ENCODE measurements around the gene IQSEC1.

DNA sequence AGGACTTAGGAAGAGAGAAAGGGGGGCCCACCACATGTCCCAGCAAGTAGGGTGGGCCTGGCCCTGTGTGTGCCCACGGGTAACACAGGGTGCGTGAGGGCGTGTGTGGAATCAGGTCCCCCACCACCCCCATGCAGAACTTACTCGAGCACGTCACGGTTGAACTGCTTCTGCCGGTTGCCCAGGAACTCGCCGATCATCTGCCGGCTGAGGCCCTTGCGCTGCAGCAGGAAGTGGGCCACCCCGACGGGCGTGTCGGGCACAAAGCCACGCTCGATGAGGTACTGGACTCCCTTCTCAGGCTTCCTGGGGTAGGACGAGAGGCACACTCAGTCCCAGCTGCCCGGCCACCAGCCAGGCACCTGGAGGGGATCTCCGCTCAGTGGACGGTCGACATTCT is 148.8 kb downstream of the IQSEC1 start:
- TF ChIP-seq, protein P1, sequence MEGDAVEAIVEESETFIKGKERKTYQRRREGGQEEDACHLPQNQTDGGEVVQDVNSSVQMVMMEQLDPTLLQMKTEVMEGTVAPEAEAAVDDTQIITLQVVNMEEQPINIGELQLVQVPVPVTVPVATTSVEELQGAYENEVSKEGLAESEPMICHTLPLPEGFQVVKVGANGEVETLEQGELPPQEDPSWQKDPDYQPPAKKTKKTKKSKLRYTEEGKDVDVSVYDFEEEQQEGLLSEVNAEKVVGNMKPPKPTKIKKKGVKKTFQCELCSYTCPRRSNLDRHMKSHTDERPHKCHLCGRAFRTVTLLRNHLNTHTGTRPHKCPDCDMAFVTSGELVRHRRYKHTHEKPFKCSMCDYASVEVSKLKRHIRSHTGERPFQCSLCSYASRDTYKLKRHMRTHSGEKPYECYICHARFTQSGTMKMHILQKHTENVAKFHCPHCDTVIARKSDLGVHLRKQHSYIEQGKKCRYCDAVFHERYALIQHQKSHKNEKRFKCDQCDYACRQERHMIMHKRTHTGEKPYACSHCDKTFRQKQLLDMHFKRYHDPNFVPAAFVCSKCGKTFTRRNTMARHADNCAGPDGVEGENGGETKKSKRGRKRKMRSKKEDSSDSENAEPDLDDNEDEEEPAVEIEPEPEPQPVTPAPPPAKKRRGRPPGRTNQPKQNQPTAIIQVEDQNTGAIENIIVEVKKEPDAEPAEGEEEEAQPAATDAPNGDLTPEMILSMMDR (IDR thresholded peaks at IDR 0.05; ENCODE audit: poor library complexity), result no peak
- TF ChIP-seq EZH2 (IDR thresholded peaks at IDR 0.05; ENCODE audit: borderline replicate concordance) (no peak), EZH2phosphoT487 (IDR thresholded peaks at IDR 0.05; ENCODE audit: low read depth, severe bottlenecking, unreplicated experiment) (no peak)

Measured in hepatocyte (in vitro differentiated cells).